HepG2 (cell line): ENCODE measurements around the gene ZNF844. TPM values are rescaled to one million over a fixed set of nuclear protein-coding genes. Genes with fewer than 3 reads are reported as not detected.
A peak's percentile ranks its signal among the peaks of the same experiment; 100 is the strongest.

Source experiments
- GATAD2A ChIP-seq: IDR thresholded peaks from 2 replicates; pipeline ENCODE4 v1.6.1; 2016
- MYC ChIP-seq: sonication (generic); formaldehyde crosslinking; IDR thresholded peaks from 2 replicates; pipeline ENCODE4 v1.9.0; 2021; ENCODE audit warnings: missing genetic modification reagents, borderline replicate concordance
- MYNN ChIP-seq: sonication (generic); formaldehyde crosslinking; IDR thresholded peaks from 2 replicates; pipeline ENCODE4 v1.4.0; 2020; ENCODE audit warnings: mild to moderate bottlenecking, low read depth, missing genetic modification reagents
- NFKB2 ChIP-seq: sonication (generic); formaldehyde crosslinking; IDR thresholded peaks from 2 replicates; pipeline ENCODE4 v1.4.0; 2020; ENCODE audit warnings: missing genetic modification reagents, borderline replicate concordance
- PBX3 ChIP-seq: sonication (generic); formaldehyde crosslinking; IDR thresholded peaks from 2 replicates; pipeline ENCODE4 v1.8.1; 2023; ENCODE audit warnings: missing genetic modification reagents, inconsistent platforms, borderline replicate concordance
- PPARG ChIP-seq: conservative IDR thresholded peaks from 2 replicates; pipeline ENCODE4 v1.6.1; 2016; ENCODE audit warnings: missing biosample characterization, missing genetic modification reagents
- PTBP1 ChIP-seq: fragments of 200-400 bp; formaldehyde crosslinking; IDR thresholded peaks from 2 replicates; pipeline ENCODE4 v1.6.1; 2018; ENCODE audit warnings: low read length, low read depth; ENCODE audit not compliant: poor library complexity, severe bottlenecking
- RXRB ChIP-seq: IDR thresholded peaks from 2 replicates; pipeline ENCODE4 v1.6.1; 2016; ENCODE audit warnings: borderline replicate concordance, missing genetic modification reagents, missing compliant biosample characterization
- TEAD3 ChIP-seq: optimal IDR thresholded peaks from 2 replicates; pipeline ENCODE3; 2016; ENCODE audit warnings: borderline replicate concordance
- YEATS2 ChIP-seq: sonication (generic); formaldehyde crosslinking; IDR thresholded peaks from 2 replicates; pipeline ENCODE4 v1.4.0; 2020; ENCODE audit warnings: missing genetic modification reagents, borderline replicate concordance
- ZKSCAN8 ChIP-seq: IDR thresholded peaks from 2 replicates; pipeline ENCODE4 v1.6.1; 2016; ENCODE audit warnings: borderline replicate concordance, missing genetic modification reagents, missing compliant biosample characterization
- ZNF138 ChIP-seq: sonication (generic); formaldehyde crosslinking; IDR thresholded peaks from 2 replicates; pipeline ENCODE4 v1.5.0; 2020; ENCODE audit warnings: mild to moderate bottlenecking, low read depth, missing genetic modification reagents
- ZNF3 ChIP-seq: IDR thresholded peaks from 2 replicates; pipeline ENCODE4 v1.7.0; 2017; ENCODE audit warnings: inconsistent platforms
- ZNF367 ChIP-seq: sonication (generic); formaldehyde crosslinking; IDR thresholded peaks from 2 replicates; pipeline ENCODE4 v1.4.0; 2020; ENCODE audit warnings: missing genetic modification reagents, borderline replicate concordance
- ZNF543 ChIP-seq: sonication (generic); formaldehyde crosslinking; IDR thresholded peaks from 2 replicates; pipeline ENCODE4 v1.4.0; 2020; ENCODE audit warnings: mild to moderate bottlenecking, missing genetic modification reagents
- ZNF614 ChIP-seq: IDR thresholded peaks from 2 replicates; pipeline ENCODE4 v1.6.1; 2018; ENCODE audit warnings: missing biosample characterization, missing genetic modification reagents, inconsistent platforms, borderline replicate concordance
- ZNF720 ChIP-seq: sonication (generic); formaldehyde crosslinking; IDR thresholded peaks from 2 replicates; pipeline ENCODE4 v1.4.0; 2020; ENCODE audit warnings: missing genetic modification reagents
- ZSCAN9 ChIP-seq: IDR thresholded peaks from 2 replicates; pipeline ENCODE4 v1.6.1; 2016; ENCODE audit warnings: borderline replicate concordance
- polyA plus RNA-seq, 8 experiments: library from polyadenylated mRNA; depleted of rRNA in 3 of 8; stranded (reverse) in 7 of 8; unstranded in 1 of 8; fragments of >200 nt; fragmentation: Illumina TruSeq in 4 of 8; extraction: Trizol in 4 of 8; gene quantifications; 2 replicates each; pipeline versions ENCODE4 v1.2.1 to v1.2.3, GENCODE V29; 2011 to 2016; ENCODE audit warnings: low read depth in 4 of 8, missing spikeins in 1 of 8, mixed read lengths in 1 of 8; ENCODE audit not compliant: insufficient read depth in 1 of 8
- total RNA-seq, 5 experiments: library from RNA; depleted of rRNA; stranded (reverse); fragments of >200 nt; fragmentation: Illumina TruSeq; extraction: Trizol; gene quantifications; 2 replicates each; pipeline ENCODE4 v1.2.3, GENCODE V29; 2016; ENCODE audit warnings: low read depth in 1 of 5
- TF ChIP-seq, protein P1 (sequence below): sonication (generic); formaldehyde crosslinking; IDR thresholded peaks from 2 replicates; pipeline ENCODE4 v1.9.0; 2021; ENCODE audit warnings: mild to moderate bottlenecking, missing genetic modification reagents
- TF ChIP-seq, protein P2 (sequence below): sonication (generic); formaldehyde crosslinking; IDR thresholded peaks from 2 replicates; pipeline ENCODE4 v1.5.0; 2020; ENCODE audit warnings: missing genetic modification reagents
- TF ChIP-seq, protein P3 (sequence below): sonication (generic); formaldehyde crosslinking; IDR thresholded peaks from 2 replicates; pipeline ENCODE4 v1.5.0; 2020; ENCODE audit warnings: mild to moderate bottlenecking, missing genetic modification reagents, moderate library complexity

Gene ZNF844
- total and polyA plus RNA-seq, 2 of the 13 experiments (the other 11 are each of a cell fraction or from before 2014, with no cell fraction given): 1.0 to 3.2 TPM

DNA sequence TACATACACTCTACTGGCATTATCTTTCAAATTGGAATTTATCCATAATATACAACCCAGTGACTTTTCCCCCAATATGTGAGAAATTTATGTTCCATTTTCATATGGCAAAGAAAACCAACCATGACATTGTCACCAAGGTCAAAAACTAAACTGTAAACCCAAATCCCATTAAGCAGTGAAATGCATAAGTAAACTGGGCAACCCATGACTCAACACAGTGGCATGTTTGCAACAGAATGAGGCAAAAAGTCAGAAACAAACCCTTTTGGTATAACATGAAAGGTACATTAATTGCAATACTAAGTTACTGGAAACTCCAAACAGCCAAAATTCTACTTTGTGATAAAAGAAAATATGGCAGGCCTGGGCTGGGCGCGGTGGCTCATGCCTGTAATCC, 16.7 kb upstream of the ZNF844 start (continued):
- TF ChIP-seq, protein P1, sequence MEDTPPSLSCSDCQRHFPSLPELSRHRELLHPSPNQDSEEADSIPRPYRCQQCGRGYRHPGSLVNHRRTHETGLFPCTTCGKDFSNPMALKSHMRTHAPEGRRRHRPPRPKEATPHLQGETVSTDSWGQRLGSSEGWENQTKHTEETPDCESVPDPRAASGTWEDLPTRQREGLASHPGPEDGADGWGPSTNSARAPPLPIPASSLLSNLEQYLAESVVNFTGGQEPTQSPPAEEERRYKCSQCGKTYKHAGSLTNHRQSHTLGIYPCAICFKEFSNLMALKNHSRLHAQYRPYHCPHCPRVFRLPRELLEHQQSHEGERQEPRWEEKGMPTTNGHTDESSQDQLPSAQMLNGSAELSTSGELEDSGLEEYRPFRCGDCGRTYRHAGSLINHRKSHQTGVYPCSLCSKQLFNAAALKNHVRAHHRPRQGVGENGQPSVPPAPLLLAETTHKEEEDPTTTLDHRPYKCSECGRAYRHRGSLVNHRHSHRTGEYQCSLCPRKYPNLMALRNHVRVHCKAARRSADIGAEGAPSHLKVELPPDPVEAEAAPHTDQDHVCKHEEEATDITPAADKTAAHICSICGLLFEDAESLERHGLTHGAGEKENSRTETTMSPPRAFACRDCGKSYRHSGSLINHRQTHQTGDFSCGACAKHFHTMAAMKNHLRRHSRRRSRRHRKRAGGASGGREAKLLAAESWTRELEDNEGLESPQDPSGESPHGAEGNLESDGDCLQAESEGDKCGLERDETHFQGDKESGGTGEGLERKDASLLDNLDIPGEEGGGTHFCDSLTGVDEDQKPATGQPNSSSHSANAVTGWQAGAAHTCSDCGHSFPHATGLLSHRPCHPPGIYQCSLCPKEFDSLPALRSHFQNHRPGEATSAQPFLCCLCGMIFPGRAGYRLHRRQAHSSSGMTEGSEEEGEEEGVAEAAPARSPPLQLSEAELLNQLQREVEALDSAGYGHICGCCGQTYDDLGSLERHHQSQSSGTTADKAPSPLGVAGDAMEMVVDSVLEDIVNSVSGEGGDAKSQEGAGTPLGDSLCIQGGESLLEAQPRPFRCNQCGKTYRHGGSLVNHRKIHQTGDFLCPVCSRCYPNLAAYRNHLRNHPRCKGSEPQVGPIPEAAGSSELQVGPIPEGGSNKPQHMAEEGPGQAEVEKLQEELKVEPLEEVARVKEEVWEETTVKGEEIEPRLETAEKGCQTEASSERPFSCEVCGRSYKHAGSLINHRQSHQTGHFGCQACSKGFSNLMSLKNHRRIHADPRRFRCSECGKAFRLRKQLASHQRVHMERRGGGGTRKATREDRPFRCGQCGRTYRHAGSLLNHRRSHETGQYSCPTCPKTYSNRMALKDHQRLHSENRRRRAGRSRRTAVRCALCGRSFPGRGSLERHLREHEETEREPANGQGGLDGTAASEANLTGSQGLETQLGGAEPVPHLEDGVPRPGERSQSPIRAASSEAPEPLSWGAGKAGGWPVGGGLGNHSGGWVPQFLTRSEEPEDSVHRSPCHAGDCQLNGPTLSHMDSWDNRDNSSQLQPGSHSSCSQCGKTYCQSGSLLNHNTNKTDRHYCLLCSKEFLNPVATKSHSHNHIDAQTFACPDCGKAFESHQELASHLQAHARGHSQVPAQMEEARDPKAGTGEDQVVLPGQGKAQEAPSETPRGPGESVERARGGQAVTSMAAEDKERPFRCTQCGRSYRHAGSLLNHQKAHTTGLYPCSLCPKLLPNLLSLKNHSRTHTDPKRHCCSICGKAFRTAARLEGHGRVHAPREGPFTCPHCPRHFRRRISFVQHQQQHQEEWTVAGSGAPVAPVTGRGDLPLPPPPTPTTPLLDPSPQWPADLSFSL: no peak
- TF ChIP-seq TEAD3 (CRISPR knock-in tag): peak; percentile 96
- no peak for TF ChIP-seq NFKB2 (CRISPR knock-in tag)
- TF ChIP-seq MYC (CRISPR knock-in tag): no peak
- TF ChIP-seq RXRB (CRISPR knock-in tag): peak; percentile 83; the same call in 1 of the 2 replicates
- TF ChIP-seq ZNF3 (CRISPR knock-in tag): no peak
- peak; percentile 67 for TF ChIP-seq GATAD2A (CRISPR knock-in tag)
- TF ChIP-seq ZNF543 (CRISPR knock-in tag): no peak
- TF ChIP-seq PPARG (CRISPR knock-in tag): peak; percentile 94
- no peak for TF ChIP-seq ZSCAN9
- TF ChIP-seq, protein P2, sequence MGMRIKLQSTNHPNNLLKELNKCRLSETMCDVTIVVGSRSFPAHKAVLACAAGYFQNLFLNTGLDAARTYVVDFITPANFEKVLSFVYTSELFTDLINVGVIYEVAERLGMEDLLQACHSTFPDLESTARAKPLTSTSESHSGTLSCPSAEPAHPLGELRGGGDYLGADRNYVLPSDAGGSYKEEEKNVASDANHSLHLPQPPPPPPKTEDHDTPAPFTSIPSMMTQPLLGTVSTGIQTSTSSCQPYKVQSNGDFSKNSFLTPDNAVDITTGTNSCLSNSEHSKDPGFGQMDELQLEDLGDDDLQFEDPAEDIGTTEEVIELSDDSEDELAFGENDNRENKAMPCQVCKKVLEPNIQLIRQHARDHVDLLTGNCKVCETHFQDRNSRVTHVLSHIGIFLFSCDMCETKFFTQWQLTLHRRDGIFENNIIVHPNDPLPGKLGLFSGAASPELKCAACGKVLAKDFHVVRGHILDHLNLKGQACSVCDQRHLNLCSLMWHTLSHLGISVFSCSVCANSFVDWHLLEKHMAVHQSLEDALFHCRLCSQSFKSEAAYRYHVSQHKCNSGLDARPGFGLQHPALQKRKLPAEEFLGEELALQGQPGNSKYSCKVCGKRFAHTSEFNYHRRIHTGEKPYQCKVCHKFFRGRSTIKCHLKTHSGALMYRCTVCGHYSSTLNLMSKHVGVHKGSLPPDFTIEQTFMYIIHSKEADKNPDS (CRISPR knock-in tag): no peak
- no peak for TF ChIP-seq PBX3 (CRISPR knock-in tag)
- no peak for TF ChIP-seq ZNF367 (CRISPR knock-in tag)
- TF ChIP-seq ZNF138: no peak
- no peak for TF ChIP-seq MYNN (CRISPR knock-in tag)
- TF ChIP-seq YEATS2: no peak
- TF ChIP-seq ZKSCAN8 (CRISPR knock-in tag): no peak
- TF ChIP-seq ZNF720 (CRISPR knock-in tag): no peak
- TF ChIP-seq ZNF614 (CRISPR knock-in tag): peak; percentile 50; the same call in 1 of the 2 replicates
- TF ChIP-seq PTBP1: no peak
- TF ChIP-seq, protein P3, sequence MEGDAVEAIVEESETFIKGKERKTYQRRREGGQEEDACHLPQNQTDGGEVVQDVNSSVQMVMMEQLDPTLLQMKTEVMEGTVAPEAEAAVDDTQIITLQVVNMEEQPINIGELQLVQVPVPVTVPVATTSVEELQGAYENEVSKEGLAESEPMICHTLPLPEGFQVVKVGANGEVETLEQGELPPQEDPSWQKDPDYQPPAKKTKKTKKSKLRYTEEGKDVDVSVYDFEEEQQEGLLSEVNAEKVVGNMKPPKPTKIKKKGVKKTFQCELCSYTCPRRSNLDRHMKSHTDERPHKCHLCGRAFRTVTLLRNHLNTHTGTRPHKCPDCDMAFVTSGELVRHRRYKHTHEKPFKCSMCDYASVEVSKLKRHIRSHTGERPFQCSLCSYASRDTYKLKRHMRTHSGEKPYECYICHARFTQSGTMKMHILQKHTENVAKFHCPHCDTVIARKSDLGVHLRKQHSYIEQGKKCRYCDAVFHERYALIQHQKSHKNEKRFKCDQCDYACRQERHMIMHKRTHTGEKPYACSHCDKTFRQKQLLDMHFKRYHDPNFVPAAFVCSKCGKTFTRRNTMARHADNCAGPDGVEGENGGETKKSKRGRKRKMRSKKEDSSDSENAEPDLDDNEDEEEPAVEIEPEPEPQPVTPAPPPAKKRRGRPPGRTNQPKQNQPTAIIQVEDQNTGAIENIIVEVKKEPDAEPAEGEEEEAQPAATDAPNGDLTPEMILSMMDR (CRISPR knock-in tag): no peak
